T-helper 22 cell (primary cell): ENCODE measurements around the gene HIC1.

Source experiments
- DNase-seq: peaks from one replicate; pipeline ENCODE4 v3.0.0-alpha.2; 2020; ENCODE audit warnings: low read depth

HIC1 gene

GRCh38 chr17:2061441-2061958 is 6.6 kb downstream of the HIC1 start:
- no peak for DNase-seq

DNA sequence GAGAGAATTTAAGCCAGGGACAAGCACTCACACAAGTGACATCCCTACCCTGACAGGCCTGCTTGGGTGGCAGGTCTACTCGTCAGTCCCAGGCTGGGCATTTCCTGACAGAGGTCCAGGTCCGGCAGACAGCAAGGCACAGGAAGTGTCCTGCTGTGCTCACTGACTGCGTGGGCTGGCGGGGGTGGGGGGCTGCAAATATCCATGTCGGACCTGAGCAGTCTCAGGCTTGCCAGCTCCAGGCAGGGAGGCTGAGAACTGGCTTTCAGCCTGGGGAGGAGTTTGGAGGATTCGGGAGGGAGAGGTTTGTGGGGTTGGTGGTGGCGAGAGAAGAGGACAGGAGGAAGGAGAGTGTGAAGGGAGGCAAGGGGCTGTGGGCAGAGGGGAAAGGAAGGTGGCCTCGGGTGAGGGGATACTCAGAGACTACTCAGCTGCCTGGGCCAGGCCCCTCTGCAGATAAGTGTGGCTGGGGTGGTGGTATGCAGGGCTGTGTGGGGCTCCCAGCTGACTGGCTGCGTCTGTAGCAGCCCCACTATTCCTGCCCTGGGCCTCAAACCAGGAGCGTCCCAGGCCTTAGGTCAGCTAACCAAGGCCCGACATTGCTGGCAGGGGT is 7.8 kb downstream of the HIC1 start:
- DNase-seq = no peak

- no peak for DNase-seq
These were observed 8.6 kb downstream of the HIC1 start for GRCh38 chr17:2063261-2064146.

- no peak for DNase-seq
These were observed 9.2 kb downstream of the HIC1 start for GRCh38 chr17:2064147-2064489.

DNA sequence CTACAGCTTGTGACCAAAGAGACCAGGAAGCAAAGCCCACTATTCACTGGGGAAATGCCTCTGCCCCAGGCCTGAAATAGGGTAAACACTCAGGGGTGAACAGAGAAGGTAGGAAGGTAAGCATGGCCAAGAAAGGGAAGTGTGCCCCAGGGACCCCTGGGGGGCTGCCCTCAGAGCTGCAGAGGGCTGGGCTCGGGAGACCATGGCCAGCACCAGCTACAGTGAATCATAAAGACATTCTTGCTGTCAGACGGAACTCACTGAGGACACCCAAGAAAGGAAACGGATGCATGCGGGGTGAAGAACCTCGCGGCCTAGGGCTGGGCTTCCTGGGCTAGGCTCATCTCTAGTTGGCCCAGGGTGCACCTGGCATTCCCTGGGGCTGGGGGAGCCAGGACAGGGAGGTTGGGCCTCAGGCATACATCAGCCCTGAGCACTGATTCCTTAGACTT is 9.6 kb downstream of the HIC1 start:
- DNase-seq = no peak

GRCh38 chr17:2064980-2065785 is 10.3 kb downstream of the HIC1 start:
- DNase-seq = no peak

DNA sequence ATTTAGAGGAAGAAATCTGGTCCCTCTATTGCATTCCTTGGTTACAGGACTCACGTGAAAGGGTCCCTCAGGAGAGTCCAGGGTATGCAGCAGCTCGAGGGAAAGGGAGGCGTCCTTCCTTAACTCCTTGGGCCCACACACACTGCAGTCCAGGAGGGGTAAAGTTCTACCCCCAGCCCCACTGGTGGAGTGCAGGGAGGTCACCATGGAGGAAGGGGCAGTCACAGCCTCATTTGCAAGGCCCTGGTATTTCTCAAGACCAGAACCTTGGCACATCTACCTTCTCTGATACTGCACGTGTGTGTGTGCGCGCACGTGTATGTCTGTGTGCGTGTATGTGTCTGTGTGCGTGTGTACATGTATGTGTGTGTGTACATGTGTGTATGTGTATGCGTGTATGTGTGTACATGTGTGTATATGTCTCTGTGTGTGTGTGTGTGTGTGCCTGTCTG is 11.1 kb downstream of the HIC1 start:
- no peak for DNase-seq

DNA sequence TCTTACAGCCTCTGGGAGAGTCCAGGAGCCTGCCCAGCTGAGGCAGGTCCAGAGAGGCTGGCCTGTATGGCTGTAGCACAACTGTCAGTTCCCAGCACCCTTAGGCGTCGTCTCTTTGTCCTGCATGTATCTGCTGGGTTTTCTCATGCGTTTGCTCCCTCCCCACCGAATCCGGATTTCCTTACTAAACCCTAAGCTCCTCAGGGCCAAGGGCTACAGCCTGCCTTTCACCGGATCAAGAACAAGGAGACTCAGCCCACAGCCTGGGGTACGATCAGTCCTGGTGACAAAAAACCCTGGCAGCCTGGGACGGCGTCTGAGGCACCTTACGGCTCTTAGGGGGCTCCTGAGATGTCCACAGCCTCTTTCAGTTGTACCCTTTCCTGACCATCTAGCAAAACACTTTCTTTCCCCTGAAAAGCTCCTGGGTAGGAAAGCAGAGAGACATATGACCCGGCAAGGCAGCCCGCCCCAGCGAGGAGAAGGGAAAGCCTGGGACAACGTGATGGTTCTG is 12.2 kb downstream of the HIC1 start:
- no peak for DNase-seq

GRCh38 chr17:2067608-2068024 is 12.7 kb downstream of the HIC1 start:
- no peak for DNase-seq

GRCh38 chr17:2068031-2068518 is 13.2 kb downstream of the HIC1 start:
- DNase-seq = no peak

DNA sequence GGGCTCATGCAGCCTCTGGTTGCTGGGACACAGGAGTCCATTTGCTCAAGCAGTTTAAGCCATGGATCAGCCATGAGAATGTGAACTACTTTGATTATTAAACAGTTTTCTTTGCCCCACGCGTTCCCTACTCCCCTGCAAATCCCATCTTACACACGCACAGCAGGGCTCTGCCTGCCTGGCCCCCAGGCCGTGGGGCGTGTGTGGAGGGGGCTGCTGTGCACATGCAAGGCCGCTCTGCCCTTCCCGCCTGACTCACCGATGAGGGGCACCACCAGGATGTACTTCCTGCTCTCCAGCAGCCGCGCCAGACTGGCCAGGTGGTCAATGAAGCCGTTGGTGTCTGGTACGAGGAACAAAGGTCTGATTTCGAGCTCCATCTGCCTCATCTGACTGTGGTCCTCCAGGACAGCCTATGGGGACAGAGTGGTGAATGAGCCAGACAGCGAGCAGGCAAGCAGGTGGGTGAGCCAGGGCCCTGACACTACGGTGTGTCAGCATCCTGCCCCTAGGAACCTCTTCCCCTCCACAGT is 13.7 kb downstream of the HIC1 start:
- no peak for DNase-seq

DNA sequence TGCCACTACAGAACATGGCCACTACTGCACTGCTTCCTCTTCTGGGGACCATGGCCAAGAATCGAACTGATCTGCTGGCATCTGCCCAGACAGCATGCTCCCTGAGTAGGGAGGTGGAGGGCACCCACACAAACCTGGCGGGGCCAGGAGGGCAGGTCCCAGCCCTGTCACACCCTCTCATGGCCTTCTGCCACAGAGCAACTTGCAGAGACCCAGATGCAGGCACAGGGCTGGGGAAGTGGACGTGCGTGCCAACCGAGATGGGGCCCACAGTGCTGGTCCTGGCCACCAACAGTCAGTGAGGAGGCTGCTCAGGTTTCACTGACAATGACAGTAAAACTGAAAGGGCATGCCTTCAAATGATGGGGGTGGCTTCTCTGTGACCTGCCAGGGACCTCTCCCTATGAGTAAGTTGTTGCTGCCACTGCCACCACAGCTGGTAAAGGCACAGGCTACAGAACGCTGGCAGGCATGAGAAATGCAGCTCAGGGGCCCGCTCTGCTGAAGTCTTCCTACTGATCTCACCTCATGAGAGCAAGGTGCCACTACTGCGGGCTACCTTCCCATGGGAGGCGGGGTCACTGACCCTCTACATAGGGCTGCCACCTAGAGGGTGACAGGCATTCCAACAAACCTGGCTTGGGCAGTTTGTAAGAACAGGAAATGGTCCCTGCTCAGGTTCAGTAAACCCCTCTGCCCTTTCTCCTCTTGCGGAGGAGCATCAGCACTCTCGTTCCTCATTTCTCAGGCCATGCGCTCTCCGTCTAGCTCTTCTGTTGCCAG is 15.5 kb downstream of the HIC1 start:
- no peak for DNase-seq

DNA sequence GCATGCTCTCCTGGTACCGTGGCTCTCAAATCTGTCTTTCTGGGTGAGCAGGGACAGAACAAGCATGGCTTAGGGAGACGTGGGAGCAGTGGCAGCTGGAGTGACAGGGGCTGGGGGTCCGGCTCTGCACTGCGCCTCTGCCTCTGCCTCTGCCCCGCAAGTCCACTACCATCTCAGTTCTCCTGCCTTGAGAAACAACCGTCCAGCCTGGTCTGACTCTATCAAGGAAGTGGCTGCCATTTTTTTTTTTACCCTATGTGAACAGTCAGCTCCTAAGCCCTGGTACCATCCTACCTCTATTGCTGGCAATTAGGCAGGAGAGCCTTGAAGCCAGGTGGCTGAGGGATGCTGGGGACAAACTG is 16.1 kb downstream of the HIC1 start:
- no peak for DNase-seq

- DNase-seq = no peak
These were observed 16.8 kb downstream of the HIC1 start for GRCh38 chr17:2071455-2072281.

- DNase-seq = no peak
These were observed 20.0 kb downstream of the HIC1 start for GRCh38 chr17:2074919-2075318.

DNA sequence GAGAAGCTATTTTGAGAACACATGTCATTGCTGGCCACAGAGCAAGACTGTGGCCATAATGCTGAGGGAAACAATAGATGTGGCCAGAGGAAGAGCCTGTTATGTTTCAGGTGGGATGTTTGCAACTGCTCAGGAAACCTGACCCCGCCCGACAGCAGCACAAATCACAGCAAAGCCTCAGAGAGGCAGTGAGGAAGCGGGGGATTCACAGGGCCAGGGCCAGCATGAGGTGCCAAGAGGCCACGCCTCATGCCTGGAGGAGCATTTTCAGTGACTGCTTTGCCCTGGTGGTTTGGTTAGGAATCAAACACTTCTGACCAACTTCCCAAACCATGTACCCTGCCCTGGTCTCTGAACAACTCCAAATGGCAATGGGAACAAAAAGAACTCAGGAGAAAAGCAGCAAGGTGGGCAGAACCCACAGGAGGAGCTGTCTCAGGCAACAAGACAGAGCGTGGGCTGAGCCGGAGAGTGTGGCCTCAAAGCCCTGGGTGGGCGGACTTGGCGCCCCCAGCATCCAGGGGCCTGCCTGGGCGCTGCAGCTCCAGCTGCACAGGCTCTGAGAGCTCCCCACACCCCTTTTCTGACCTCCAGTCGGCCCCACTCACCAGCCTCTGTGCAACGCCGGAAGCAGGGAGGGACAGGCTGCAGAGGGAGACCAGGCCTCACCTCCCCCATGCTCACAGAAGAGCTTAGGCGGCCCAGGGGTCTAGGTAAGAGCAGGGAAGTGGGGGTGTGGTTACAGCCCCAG is 20.6 kb downstream of the HIC1 start:
- no peak for DNase-seq

- DNase-seq = no peak
These were observed 21.4 kb downstream of the HIC1 start for GRCh38 chr17:2076087-2076984.

- DNase-seq = no peak
These were observed 22.1 kb downstream of the HIC1 start for GRCh38 chr17:2077040-2077439.
